K562 (cell line): ENCODE results near the gene RSRC1. TPM values are rescaled to one million over a fixed set of nuclear protein-coding genes. Genes with fewer than 3 reads are reported as not detected.

Experiments used
- ARID1B ChIP-seq: fragments of 450-650 bp; IDR thresholded peaks from 2 replicates; pipeline ENCODE4 v1.6.1; 2016; ENCODE audit warnings: antibody characterized with exemption, mild to moderate bottlenecking, inconsistent platforms
- CBFA2T3 ChIP-seq: fragments of 450-650 bp; IDR thresholded peaks from 2 replicates; pipeline ENCODE4 v1.6.1; 2017
- ERF ChIP-seq: fragments of 450-650 bp; formaldehyde crosslinking; IDR thresholded peaks from 2 replicates; pipeline ENCODE4 v1.4.0; 2020; ENCODE audit warnings: mild to moderate bottlenecking, mixed read lengths
- HMBOX1 ChIP-seq: sonication (generic); IDR thresholded peaks from 2 replicates; pipeline ENCODE4 v1.6.1; 2016
- JUN ChIP-seq, 2 experiments: sonication (generic) in 1 of 2; formaldehyde crosslinking in 1 of 2; IDR thresholded peaks; 2 replicates each; pipeline versions ENCODE4 v1.6.1 to v1.8.0; 2012 to 2022; ENCODE audit warnings: borderline replicate concordance in 2 of 2, mild to moderate bottlenecking in 2 of 2, improper control_type of control experiment in 1 of 2, low read depth in 1 of 2, low read length in 1 of 2, missing genetic modification reagents in 1 of 2
- NR0B1 ChIP-seq: fragments of 450-650 bp; IDR thresholded peaks from one replicate; pipeline ENCODE4 v1.6.1; 2018; ENCODE audit warnings: mild to moderate bottlenecking, moderate library complexity; ENCODE audit not compliant: partially characterized antibody
- PHF21A ChIP-seq: fragments of 450-650 bp; IDR thresholded peaks from 2 replicates; pipeline ENCODE4 v1.6.1; 2017; ENCODE audit warnings: low read depth, borderline replicate concordance
- POLR2AphosphoS5 ChIP-seq: IDR thresholded peaks from 2 replicates; pipeline ENCODE4 v1.6.1; 2011; ENCODE audit warnings: mild to moderate bottlenecking, low read depth, low read length, moderate library complexity; ENCODE audit not compliant: control insufficient read depth, insufficient read depth
- RBFOX2 ChIP-seq: fragments of 200-400 bp; formaldehyde crosslinking; IDR thresholded peaks from 2 replicates; pipeline ENCODE4 v1.6.1; 2017; ENCODE audit warnings: low read depth, mild to moderate bottlenecking, low read length, moderate library complexity
- SMARCC2 ChIP-seq: fragments of 450-650 bp; IDR thresholded peaks from 2 replicates; pipeline ENCODE4 v1.6.1; 2017; ENCODE audit warnings: antibody characterized with exemption, moderate library complexity, mild to moderate bottlenecking, low read depth
- SMARCE1 ChIP-seq: fragments of 450-650 bp; IDR thresholded peaks from 2 replicates; pipeline ENCODE4 v1.7.1; 2016; ENCODE audit warnings: mild to moderate bottlenecking
- SNAPC5 ChIP-seq: fragments of 250-450 bp; sonication (Bioruptor Pico); IDR thresholded peaks from 2 replicates; pipeline ENCODE4 v1.8.0; 2021; ENCODE audit warnings: moderate library complexity, mild to moderate bottlenecking, inconsistent platforms
- STAT5A ChIP-seq: IDR thresholded peaks from 2 replicates; pipeline ENCODE4 v1.6.1; 2012; ENCODE audit warnings: low read length, inconsistent platforms, borderline replicate concordance
- TBL1XR1 ChIP-seq, 2 experiments: IDR thresholded peaks; 2 replicates each; pipeline ENCODE4 v1.6.1; 2012; ENCODE audit warnings: improper control_type of control experiment in 2 of 2, low read length in 2 of 2, mild to moderate bottlenecking in 1 of 2
- TGIF2 ChIP-seq: sonication (generic); formaldehyde crosslinking; IDR thresholded peaks from 2 replicates; pipeline ENCODE4 v1.8.1; 2022; ENCODE audit warnings: mild to moderate bottlenecking, missing genetic modification reagents, moderate library complexity
- USF1 ChIP-seq: sonication (generic); formaldehyde crosslinking; IDR thresholded peaks from 2 replicates; pipeline ENCODE4 v1.9.0; 2022; ENCODE audit warnings: mild to moderate bottlenecking, missing genetic modification reagents
- ZBTB1 ChIP-seq: sonication (generic); formaldehyde crosslinking; IDR thresholded peaks from 2 replicates; pipeline ENCODE4 v1.8.1; 2023; ENCODE audit warnings: missing genetic modification reagents, low read depth, mild to moderate bottlenecking, borderline replicate concordance
- ZBTB12 ChIP-seq: fragments of 250-450 bp; sonication (Bioruptor Pico); IDR thresholded peaks from 2 replicates; pipeline ENCODE4 v1.4.0; 2020
- ZNF184 ChIP-seq: sonication (generic); formaldehyde crosslinking; IDR thresholded peaks from 2 replicates; pipeline ENCODE4 v1.5.0; 2020; ENCODE audit warnings: missing genetic modification reagents
- ZNF280A ChIP-seq: fragments of 450-650 bp; IDR thresholded peaks from 2 replicates; pipeline ENCODE4 v1.6.1; 2018; ENCODE audit warnings: mild to moderate bottlenecking, low read depth; ENCODE audit not compliant: partially characterized antibody
- ZNF431 ChIP-seq: sonication (generic); formaldehyde crosslinking; IDR thresholded peaks from 2 replicates; pipeline ENCODE4 v1.8.0; 2022; ENCODE audit warnings: mild to moderate bottlenecking, missing genetic modification reagents
- ZSCAN32 ChIP-seq: fragments of 450-650 bp; formaldehyde crosslinking; IDR thresholded peaks from 2 replicates; pipeline ENCODE4 v1.4.0; 2020; ENCODE audit warnings: mild to moderate bottlenecking, moderate library complexity
- polyA plus RNA-seq, 8 experiments: library from polyadenylated mRNA; depleted of rRNA in 4 of 8; stranded (reverse) in 5 of 8; unstranded in 3 of 8; fragments of >200 nt; fragmentation: Nextera tagmentation in 2 of 8; fragmentation: Illumina TruSeq in 1 of 8; extraction: Ambion mirVana in 2 of 8; extraction: Trizol in 1 of 8; gene quantifications; 2 replicates each; pipeline versions ENCODE4 v1.2.1 to v1.2.3, GENCODE V29; 2011 to 2014; ENCODE audit warnings: inconsistent platforms in 1 of 8, missing spikeins in 1 of 8
- total RNA-seq, 7 experiments: library from RNA; depleted of rRNA in 6 of 7; stranded (reverse); fragments of >200 nt in 6 of 7; fragmentation: Illumina TruSeq in 2 of 7; extraction: Trizol in 2 of 7; gene quantifications; 2 replicates each; pipeline versions ENCODE4 v1.2.1 to v1.2.3, GENCODE V29; 2011 to 2021; ENCODE audit warnings: low replicate concordance in 1 of 7

The RSRC1 gene
- total and polyA plus RNA-seq, 9 of the 15 experiments (the other 6 are each of a cell fraction or from before 2014, with no cell fraction given) = 19.3 to 128 (median 75.5) TPM

- TF ChIP-seq NR0B1 = no peak
- peak in 1 of 2 experiments; percentile 85; a peak in 2 of 4 replicates for TF ChIP-seq TBL1XR1 (IDR thresholded peaks at IDR 0.05; ENCODE audit: low read length in 2 of 2)
- no peak for TF ChIP-seq TGIF2 (CRISPR knock-in tag)
- no peak for TF ChIP-seq ZNF431 (CRISPR knock-in tag)
- no peak for TF ChIP-seq RBFOX2
- TF ChIP-seq SNAPC5 (CRISPR knock-in tag) = no peak
- TF ChIP-seq SMARCC2 = peak; percentile 77
- TF ChIP-seq ZNF184 (CRISPR knock-in tag) = no peak
- no peak for TF ChIP-seq ZSCAN32 (CRISPR knock-in tag)
- TF ChIP-seq CBFA2T3 = peak; percentile 93
- TF ChIP-seq USF1 = no peak
- no peak for TF ChIP-seq ERF (CRISPR knock-in tag)
- TF ChIP-seq SMARCE1 = peak; percentile 91
- no peak for TF ChIP-seq ZBTB1 (CRISPR knock-in tag)
- no peak for TF ChIP-seq ZBTB12 (CRISPR knock-in tag)
- no peak for TF ChIP-seq PHF21A
- TF ChIP-seq ZNF280A = no peak
- TF ChIP-seq POLR2AphosphoS5 = 0 out of 2 replicates have a peak, but pooled peaks have one; percentile 45
- TF ChIP-seq STAT5A = peak; percentile 68; the same call in 1 of the 2 replicates
- TF ChIP-seq ARID1B = peak; percentile 94
- TF ChIP-seq HMBOX1 = peak; percentile 69
- 0 out of 2 replicates have a peak, but pooled peaks have one; percentile 13 for TF ChIP-seq JUN (IDR thresholded peaks at IDR 0.05; ENCODE audit: borderline replicate concordance, low read depth, low read length)
- no peak for TF ChIP-seq JUN (CRISPR knock-in tag; IDR thresholded peaks at IDR 0.05; ENCODE audit: borderline replicate concordance)
Observed at GRCh38 chr3:158407844-158408517, 298.1 kb downstream of the RSRC1 start (continued).
